NCI-H2171 (cell line): ENCODE data around the gene MACROD2.
A peak's percentile ranks its signal among the peaks of the same experiment; 100 is the strongest.

Experiments
- DNase-seq: peaks from one replicate; lab custom pipeline; 2025; lab: John Stamatoyannopoulos, UW

The MACROD2 gene

GRCh38 chr20:15222502-15223330 lies 1227.4 kb downstream of the MACROD2 start:
- DNase-seq: no peak

DNA sequence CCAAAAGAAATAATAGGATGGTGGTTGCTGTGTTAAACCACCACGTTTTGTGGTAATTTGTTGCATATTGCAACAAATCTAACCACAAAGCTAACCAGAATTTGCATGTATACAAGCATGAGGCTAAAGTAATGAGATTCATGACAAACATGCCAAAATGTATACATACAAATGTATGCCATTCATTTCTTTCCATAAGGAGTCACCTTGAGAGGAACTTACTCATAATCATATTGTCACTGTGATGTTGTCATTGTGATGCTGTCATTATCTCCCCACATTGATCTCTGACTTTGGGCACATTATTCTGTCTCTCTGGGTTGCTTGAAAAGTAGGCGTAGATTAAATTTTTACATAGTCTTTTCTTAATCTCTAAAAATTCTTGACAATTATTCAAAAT lies 1228.9 kb downstream of the MACROD2 start:
- no peak for DNase-seq

DNA sequence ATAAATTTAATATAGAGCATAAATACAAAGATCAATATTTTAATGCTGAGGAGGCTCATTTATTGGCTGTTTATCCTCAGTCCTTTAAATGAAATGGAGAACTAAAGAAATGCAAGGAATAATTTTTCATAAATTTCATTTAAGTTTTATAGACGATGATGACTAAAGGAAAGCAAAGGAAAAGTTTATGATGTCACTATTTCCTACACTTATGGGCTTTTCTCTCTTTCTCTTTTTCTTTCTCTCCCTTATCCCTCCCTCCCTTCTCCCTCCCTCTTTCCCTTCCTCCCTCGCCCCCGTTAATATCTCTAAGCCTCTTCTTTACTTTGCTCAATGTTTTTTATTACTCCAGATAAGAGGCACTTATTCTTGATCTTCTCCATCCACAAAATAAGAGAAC lies 1231.8 kb downstream of the MACROD2 start:
- no peak for DNase-seq

DNA sequence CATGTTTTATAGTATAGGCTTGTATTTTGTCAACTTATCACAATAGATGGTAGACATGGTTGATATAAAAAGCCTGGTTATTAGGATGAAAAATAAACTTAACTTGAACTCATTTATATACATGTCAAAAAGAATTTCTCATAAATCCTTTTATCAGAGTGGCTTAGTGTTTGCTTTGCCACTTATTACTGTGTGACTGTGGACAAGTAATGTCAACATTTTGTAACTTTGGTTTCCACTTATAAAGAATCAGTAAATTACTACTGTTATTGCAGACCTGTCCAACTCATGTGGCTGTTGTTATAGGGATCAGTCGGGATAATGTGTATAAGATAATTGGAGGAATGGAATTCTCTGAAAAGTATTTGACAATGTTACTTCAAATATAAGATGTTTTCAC lies 1236.9 kb downstream of the MACROD2 start:
- DNase-seq: no peak

GRCh38 chr20:15235471-15236198 lies 1240.3 kb downstream of the MACROD2 start:
- DNase-seq: no peak

DNA sequence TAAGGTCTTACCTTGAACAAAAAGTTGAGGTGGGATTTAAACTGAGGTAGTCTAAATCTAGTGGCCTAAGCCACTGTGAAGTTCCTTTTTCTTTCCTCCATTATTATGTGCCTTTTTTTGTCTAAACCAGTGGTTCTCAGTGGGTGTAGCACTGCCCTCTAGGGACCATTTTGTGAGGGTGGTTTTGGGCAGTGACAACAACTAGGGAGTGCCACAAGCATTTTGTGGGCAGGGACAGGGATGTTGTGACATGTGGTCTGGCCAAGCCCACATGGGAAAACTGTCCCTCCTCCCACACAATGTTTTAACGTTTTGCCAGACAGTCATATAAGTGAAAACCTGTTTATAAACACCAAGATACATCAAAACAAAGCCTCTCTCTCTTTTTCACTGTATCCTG lies 1241.5 kb downstream of the MACROD2 start:
- DNase-seq: peak; percentile 90

DNA sequence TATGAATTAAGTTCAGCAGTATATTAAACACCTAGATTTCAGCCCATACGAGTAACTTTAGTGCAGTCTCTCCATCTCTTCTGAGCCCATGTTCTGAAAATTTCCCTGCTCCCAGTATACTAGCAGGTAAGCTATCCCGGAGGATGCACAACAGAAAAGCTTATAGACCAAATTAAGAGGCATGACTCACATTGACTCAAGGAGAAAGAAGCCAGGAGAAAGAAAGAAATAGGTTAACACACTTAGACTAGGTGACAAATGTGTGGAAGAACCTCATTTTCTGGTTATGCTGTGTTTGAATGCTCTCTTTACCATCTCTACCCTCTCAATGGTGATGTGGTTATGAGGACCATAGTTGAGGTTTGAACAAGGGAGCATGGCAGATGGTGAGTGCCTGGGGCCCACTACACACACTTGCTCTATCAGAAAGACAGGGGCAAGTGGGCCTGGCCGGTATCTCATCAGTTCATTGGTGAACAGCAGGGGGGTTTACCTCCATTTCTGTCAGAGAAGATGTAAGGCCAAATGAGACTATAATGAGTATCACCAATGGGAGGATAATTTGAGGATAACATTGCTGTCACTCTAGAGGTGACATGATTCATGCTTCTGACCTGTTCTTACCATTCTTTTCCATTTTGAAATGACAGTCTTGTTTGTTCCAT lies 1244.4 kb downstream of the MACROD2 start:
- no peak for DNase-seq

- no peak for DNase-seq
Measured at GRCh38 chr20:15240801-15241200, 1245.5 kb downstream of the MACROD2 start.

DNA sequence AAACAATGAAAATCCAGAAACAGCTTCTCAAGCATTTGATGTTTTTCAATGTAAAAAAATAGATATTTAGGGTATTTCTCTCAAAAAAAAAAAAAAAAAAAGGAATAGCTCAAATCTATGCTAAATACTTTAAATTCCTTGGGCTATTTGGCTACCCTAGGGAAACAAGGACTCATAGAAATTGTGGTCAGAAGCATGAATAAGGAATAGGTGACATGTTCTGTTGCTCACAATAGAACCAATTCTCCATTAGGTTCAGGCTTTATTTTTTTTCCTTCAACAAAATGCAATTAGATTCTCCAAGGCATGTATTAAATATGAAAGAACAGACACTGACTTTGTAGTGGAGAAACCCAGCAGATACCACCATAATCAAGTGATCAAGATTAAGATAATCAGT lies 1246.4 kb downstream of the MACROD2 start:
- DNase-seq: no peak

GRCh38 chr20:15242773-15243172 lies 1247.5 kb downstream of the MACROD2 start:
- peak; percentile 30 for DNase-seq

GRCh38 chr20:15245896-15246295 lies 1250.6 kb downstream of the MACROD2 start:
- no peak for DNase-seq

- no peak for DNase-seq
Measured at GRCh38 chr20:15248618-15249395, 1253.5 kb downstream of the MACROD2 start.

DNA sequence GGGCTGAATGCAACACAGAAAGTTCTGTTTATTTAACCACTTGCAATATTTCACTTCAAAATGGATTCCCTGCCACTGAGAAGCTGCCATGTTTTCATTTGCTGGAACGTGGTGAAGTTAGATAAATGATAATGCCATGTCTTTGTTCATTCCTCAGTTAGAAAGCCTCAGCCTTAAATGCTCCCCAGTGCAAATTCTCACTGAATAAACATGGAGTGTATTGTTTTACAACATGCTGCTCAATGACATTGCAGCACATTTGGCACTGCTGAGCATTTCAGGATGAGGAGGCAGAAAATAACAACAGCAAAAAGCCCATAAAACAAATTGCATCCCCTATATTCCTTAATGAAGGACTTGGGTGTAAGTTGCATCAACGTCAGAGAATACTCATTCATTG lies 1255.9 kb downstream of the MACROD2 start:
- DNase-seq: no peak

DNA sequence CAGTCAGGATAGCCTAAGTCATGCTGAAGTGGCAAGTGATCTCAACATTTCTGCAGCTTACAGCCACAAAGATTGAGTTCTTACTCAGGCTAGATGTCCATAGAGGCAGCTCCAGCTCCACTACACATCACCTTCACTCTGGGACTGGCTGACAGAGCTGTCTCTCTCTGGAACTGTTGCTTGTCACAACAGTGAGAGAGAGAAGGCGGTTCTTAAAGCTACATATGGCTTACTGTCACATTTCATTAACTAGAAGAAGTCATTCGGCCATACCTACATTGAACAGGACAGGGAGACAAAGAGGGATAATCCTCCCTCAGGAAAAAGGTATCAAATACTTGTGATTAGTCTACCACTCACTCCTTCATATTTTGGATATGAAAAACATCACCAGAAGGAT lies 1257.0 kb downstream of the MACROD2 start:
- DNase-seq: no peak

- DNase-seq: no peak
Measured at GRCh38 chr20:15253431-15253830, 1258.1 kb downstream of the MACROD2 start.

DNA sequence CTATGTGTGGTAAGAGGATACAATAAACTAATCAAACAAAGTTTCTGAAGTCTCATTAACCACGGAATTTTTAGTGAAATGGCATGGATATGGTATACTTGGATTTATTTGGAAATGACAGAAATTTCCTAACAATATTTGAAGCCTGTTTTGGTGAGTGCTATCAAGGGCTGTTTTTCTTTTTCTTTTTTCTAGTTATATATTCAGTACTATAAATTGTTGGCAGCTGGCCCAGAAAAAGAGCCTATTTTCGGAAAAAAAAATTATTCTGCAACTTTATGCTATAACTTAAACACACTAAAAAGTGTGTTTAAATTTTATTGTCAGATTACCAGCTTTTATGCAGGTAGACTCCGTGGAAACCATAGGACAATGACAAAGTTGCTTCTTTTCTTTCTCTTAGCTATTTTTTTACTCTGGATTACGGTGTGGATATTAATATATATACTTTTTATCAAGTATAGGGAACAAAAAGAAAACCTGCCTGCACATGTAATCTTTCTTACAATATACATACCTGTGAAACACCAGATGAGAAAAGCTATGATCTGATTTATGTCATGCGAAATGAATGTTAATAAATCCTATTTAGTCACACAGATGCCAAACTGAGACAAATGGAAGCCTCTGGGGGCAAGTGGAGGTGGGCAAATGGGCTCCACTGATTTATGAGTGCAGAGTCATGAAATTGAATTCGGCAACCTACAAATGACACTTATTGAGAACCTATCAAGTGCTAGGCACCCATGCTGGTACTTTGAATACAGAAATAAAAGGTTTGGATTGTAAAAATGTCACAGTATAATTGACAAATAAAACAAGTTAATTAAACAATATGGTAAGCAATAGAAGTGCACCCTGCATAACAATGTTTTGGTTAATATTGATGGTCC lies 1261.6 kb downstream of the MACROD2 start:
- DNase-seq: no peak

- DNase-seq: no peak
Measured at GRCh38 chr20:15257569-15257870, 1262.2 kb downstream of the MACROD2 start.

GRCh38 chr20:15265581-15266309 lies 1270.4 kb downstream of the MACROD2 start:
- no peak for DNase-seq

DNA sequence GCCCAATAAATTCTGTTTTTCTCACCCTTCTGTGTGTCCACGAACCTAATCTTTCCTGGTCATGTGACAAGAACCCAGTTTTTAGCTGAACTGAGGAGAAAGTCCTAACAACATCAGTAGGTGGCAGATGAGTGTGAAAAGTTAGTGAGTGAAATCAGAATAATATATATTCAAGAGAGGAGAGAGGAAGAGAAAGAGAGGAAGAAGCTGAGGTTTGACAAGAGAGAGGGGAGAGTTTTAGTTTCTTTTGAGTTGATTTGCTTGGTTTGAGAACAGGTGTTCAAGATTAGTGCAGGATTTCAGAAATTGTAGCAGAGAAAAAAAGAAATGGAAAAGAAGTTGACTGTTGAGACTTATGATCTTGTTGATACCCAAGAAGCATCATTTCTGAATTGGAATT lies 1272.6 kb downstream of the MACROD2 start:
- no peak for DNase-seq

DNA sequence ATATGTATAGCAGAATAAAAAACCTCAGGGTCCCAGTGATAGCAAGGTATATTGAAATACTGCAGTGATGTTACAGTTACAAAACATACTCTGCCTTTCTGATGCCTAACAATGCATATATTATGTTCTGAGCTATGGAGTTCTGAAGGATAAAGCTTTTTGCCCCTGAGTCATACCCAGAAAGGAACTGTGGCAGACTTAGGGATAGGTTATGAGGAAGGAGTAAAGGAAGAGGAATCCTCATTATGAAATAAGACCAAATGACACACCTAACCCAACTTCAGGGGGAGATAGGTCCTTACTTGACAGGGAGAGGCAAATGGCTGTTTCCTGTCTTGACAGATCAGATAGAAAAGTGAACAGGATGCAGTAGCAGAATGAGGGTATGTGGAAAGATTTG lies 1282.7 kb downstream of the MACROD2 start:
- no peak for DNase-seq

GRCh38 chr20:15287329-15287728 lies 1292.0 kb downstream of the MACROD2 start:
- no peak for DNase-seq
